GM12878 (cell line): ENCODE results near the gene CADM2. TPM values are rescaled to one million over a fixed set of nuclear protein-coding genes. Genes with fewer than 3 reads are reported as not detected.

Experiments used
- BCLAF1 ChIP-seq: fragments of 450-650 bp; IDR thresholded peaks from 2 replicates; pipeline ENCODE4 v1.6.1; 2017; ENCODE audit warnings: antibody characterized with exemption, mild to moderate bottlenecking, moderate library complexity
- BRCA1 ChIP-seq: IDR thresholded peaks from 2 replicates; pipeline ENCODE4 v1.6.1; 2011; ENCODE audit warnings: low read depth, low read length, improper control_type of control experiment
- MYC ChIP-seq: IDR thresholded peaks from 2 replicates; pipeline ENCODE4 v1.6.1; 2011; ENCODE audit warnings: mild to moderate bottlenecking, low read length, moderate library complexity, inconsistent platforms; ENCODE audit not compliant: insufficient read depth, insufficient replicate concordance, insufficient read length, severe bottlenecking
- PRDM15 ChIP-seq: fragments of 450-650 bp; formaldehyde crosslinking; IDR thresholded peaks from 2 replicates; pipeline ENCODE4 v1.4.0; 2020; ENCODE audit warnings: mild to moderate bottlenecking, moderate library complexity
- ZBTB11 ChIP-seq: fragments of 450-650 bp; formaldehyde crosslinking; IDR thresholded peaks from 2 replicates; pipeline ENCODE4 v1.5.0; 2022; ENCODE audit warnings: mild to moderate bottlenecking, missing genetic modification characterization
- polyA plus RNA-seq, 11 experiments: library from polyadenylated mRNA; depleted of rRNA in 4 of 11; unstranded in 6 of 11; stranded (reverse) in 5 of 11; fragments of >200 nt; fragmentation: Nextera tagmentation in 4 of 11; fragmentation: Illumina TruSeq in 1 of 11; extraction: Ambion mirVana in 4 of 11; extraction: Trizol in 1 of 11; gene quantifications; 1 replicate in 1 of 11; 2 replicates in 10 of 11; pipeline versions ENCODE4 v1.2.1 to v1.2.3, GENCODE V29; 2011 to 2016; ENCODE audit warnings: inconsistent platforms in 2 of 11, missing spikeins in 2 of 11, low read depth in 1 of 11
- total RNA-seq, 4 experiments: library from RNA; depleted of rRNA in 3 of 4; stranded (reverse); fragments of >200 nt in 3 of 4; fragmentation: Illumina TruSeq in 1 of 4; extraction: Trizol in 1 of 4; gene quantifications; 2 replicates each; pipeline versions ENCODE4 v1.2.1 to v1.2.3, GENCODE V29; 2013 to 2021

The CADM2 gene
- total and polyA plus RNA-seq, 10 of the 15 experiments (the other 5 are each of a cell fraction or from before 2014, with no cell fraction given) = 0.13 TPM; not detected in 9

DNA sequence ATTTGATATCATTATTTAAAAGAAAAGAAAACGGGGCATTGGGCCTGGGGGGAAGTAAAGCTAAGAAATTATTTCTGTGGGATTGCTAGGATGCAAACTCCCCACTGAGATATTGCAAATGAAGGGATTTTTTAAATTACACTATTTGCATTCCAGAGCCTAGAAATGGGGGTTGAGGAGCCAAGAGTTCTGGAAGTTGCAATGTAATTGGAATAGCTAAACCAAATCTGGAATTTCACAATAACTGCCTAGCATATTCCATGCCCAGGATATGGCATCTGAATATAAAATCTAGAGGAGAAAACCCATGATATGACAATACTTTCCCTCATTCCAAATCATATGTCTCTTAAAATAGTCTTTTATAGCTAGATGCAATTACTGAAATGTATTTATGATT, 93.0 kb downstream of the CADM2 start (continued):
- TF ChIP-seq ZBTB11 (no peak), BRCA1 (no peak), BCLAF1 (no peak), MYC (no peak), PRDM15 (CRISPR knock-in tag) (no peak)
